Mesendoderm (in vitro differentiated cells): Measurements from ENCODE around the gene ZNF688. TPM values are rescaled to one million over a fixed set of nuclear protein-coding genes. Genes with fewer than 3 reads are reported as not detected.
"Not testable (repeated sequence)": the region's sequence is repeated elsewhere in the genome, so short reads cannot be mapped to it uniquely, and the experiment has no call there.

Source experiments
- DNase-seq: peaks from one replicate; pipeline ENCODE4 v3.0.0; 2013
- H2AK5ac ChIP-seq: 2 replicates; pipeline ENCODE4 v1.6.1; 2013; ENCODE audit warnings: low read length, inconsistent platforms
- H2BK120ac ChIP-seq: 2 replicates; pipeline ENCODE4 v1.6.1; 2013; ENCODE audit warnings: low read depth, mild to moderate bottlenecking, low read length, moderate library complexity, mixed read lengths
- H2BK15ac ChIP-seq: replicated peaks from 2 replicates; pipeline ENCODE4 v1.6.1; 2013; ENCODE audit warnings: low read depth, mild to moderate bottlenecking, moderate library complexity
- H2BK5ac ChIP-seq: 2 replicates; pipeline ENCODE4 v1.6.1; 2013; ENCODE audit warnings: low read length, inconsistent platforms
- H3K18ac ChIP-seq: 2 replicates; pipeline ENCODE4 v1.6.1; 2013; ENCODE audit warnings: mild to moderate bottlenecking, low read length, mixed read lengths
- H3K23ac ChIP-seq: one replicate; pipeline ENCODE4 v1.6.1; 2013; ENCODE audit warnings: low read length
- H3K27ac ChIP-seq: 2 replicates; pipeline ENCODE4 v1.5.1; 2013; ENCODE audit warnings: low read depth, mild to moderate bottlenecking, inconsistent platforms, low read length, moderate library complexity
- H3K27me3 ChIP-seq: 2 replicates; pipeline ENCODE4 v1.6.1; 2013; ENCODE audit warnings: low read length, control low read depth, mild to moderate bottlenecking, inconsistent platforms; ENCODE audit not compliant: insufficient read depth, poor library complexity
- H3K36me3 ChIP-seq: 2 replicates; pipeline ENCODE4 v1.6.1; 2013; ENCODE audit warnings: low read length, inconsistent platforms; ENCODE audit not compliant: control insufficient read depth, insufficient read depth
- H3K4ac ChIP-seq: one replicate; pipeline ENCODE4 v1.6.1; 2013; ENCODE audit warnings: low read depth, mild to moderate bottlenecking, low read length, moderate library complexity
- H3K4me1 ChIP-seq: 2 replicates; pipeline ENCODE4 v1.6.1; 2013; ENCODE audit warnings: low read depth, low read length, inconsistent platforms; ENCODE audit not compliant: control insufficient read depth
- H3K4me2 ChIP-seq: 2 replicates; pipeline ENCODE4 v1.6.1; 2013; ENCODE audit warnings: low read length
- H3K4me3 ChIP-seq: 2 replicates; pipeline ENCODE4 v1.5.1; 2013; ENCODE audit warnings: mild to moderate bottlenecking, low read length
- H3K56ac ChIP-seq: one replicate; pipeline ENCODE4 v1.6.1; 2013; ENCODE audit warnings: low read length
- H3K79me1 ChIP-seq: 2 replicates; pipeline ENCODE4 v1.6.1; 2013; ENCODE audit warnings: low read length, inconsistent platforms
- H3K79me2 ChIP-seq: 2 replicates; pipeline ENCODE4 v1.6.1; 2013; ENCODE audit warnings: mild to moderate bottlenecking, low read length; ENCODE audit not compliant: control insufficient read depth, insufficient read depth
- H3K9ac ChIP-seq: 2 replicates; pipeline ENCODE4 v1.6.1; 2013; ENCODE audit warnings: low read length, inconsistent platforms
- H4K5ac ChIP-seq: one replicate; pipeline ENCODE4 v1.6.1; 2013; ENCODE audit warnings: low read length
- H4K8ac ChIP-seq: one replicate; pipeline ENCODE4 v1.6.1; 2013; ENCODE audit warnings: low read depth, mild to moderate bottlenecking, control low read depth, low read length, moderate library complexity
- WGBS: extraction: QIAGEN DNeasy Blood & Tissue Kit; methylation state at CpG from one replicate; pipeline ENCODE4 v1.1.7; 2013; ENCODE audit warnings: low lambda C conversion rate, missing lambda C conversion rate; ENCODE audit not compliant: insufficient coverage; ENCODE audit errors: extremely low coverage; 5-methylcytosine and 5-hydroxymethylcytosine counted together
- small RNA-seq: library from polyadenylated mRNA; stranded (forward); fragments of <200 nt; extraction: miRNeasy Mini kit (QIAGEN cat#:217004); gene quantifications from one replicate; pipeline ENCODE3, GENCODE V24; 2013; ENCODE audit not compliant: insufficient read depth

Gene ZNF688

DNA sequence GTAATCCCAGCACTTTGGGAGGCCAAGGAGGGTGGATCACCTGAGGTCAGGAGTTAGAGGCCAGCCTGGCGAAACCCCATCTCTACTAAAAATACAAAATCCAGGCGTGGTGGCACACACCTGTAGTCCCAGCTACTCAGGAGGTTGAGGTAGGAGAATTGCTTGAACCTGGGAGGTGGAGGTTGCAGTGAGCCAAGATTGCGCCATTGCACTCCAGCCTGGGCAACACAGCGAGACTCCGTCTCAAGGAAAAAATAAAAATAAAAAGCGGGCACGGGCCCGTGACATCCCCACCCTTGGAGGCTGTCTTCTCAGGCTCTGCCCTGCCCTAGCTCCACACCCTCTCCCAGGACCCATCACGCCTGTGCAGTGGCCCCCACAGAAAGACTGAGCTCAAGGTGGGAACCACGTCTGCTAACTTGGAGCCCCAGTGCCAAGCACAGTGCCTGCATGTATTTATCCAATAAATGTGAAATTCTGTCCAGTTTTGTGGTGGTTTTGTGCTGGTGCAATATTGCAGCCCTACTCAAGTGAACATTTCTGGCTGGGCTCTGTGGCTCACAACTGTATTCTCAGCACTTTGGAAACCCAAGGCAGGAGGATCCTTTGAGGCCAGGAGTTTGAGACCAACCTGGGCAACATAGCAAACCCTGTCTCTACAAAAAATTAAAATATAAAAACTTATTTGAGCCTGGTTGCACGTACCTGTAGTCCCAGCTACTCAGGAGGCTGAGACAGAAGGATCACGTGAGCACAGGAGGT is 48.6 kb downstream of the ZNF688 start:
- H2AK5ac ChIP-seq, H3K9ac ChIP-seq, H4K8ac ChIP-seq, H3K4ac ChIP-seq, H2BK15ac ChIP-seq, H3K23ac ChIP-seq, DNase-seq, H3K18ac ChIP-seq, H3K27me3 ChIP-seq, H3K79me1 ChIP-seq, H3K79me2 ChIP-seq, H4K5ac ChIP-seq, H3K4me3 ChIP-seq, H2BK120ac ChIP-seq, H3K27ac ChIP-seq, H3K4me2 ChIP-seq, H3K4me1 ChIP-seq, H2BK5ac ChIP-seq, H3K56ac ChIP-seq, H3K36me3 ChIP-seq: not testable (repeated sequence)
- no CpG with 5 or more reads among the region's 12 CpGs for WGBS

GRCh38 chr16:30521873-30522641 is 49.5 kb downstream of the ZNF688 start:
- H2BK120ac ChIP-seq: no peak overlapping the region
- no peak overlapping the region for H4K8ac ChIP-seq
- H2BK15ac ChIP-seq: no peak overlapping the region
- no peaks in the 10 kb centered on the region for H3K79me2 ChIP-seq
- WGBS: no CpG with 5 or more reads among the region's 11 CpGs
- no peak overlapping the region for H3K56ac ChIP-seq
- H2AK5ac ChIP-seq: no peak overlapping the region
- no peak overlapping the region for H3K27ac ChIP-seq
- no peak overlapping the region for H3K4me3 ChIP-seq
- no peak for DNase-seq
- H4K5ac ChIP-seq: no peak overlapping the region
- no peak overlapping the region for H3K9ac ChIP-seq
- H3K79me1 ChIP-seq: no peaks in the 10 kb centered on the region
- peaks cover 2% of the 10 kb centered on the region for H3K4me1 ChIP-seq
- H2BK5ac ChIP-seq: no peak overlapping the region
- no peaks in the 10 kb centered on the region for H3K27me3 ChIP-seq
- peaks cover 3% of the 10 kb centered on the region for H3K36me3 ChIP-seq
- H3K18ac ChIP-seq: no peak overlapping the region
- no peak overlapping the region for H3K23ac ChIP-seq
- no peak overlapping the region for H3K4ac ChIP-seq
- H3K4me2 ChIP-seq: no peak overlapping the region

GRCh38 chr16:30521476-30521872 is 50.0 kb downstream of the ZNF688 start:
- WGBS: no CpG with 5 or more reads among the region's 7 CpGs
- no peak overlapping the region for H3K27ac ChIP-seq
- no peak overlapping the region for H2AK5ac ChIP-seq
- H3K36me3 ChIP-seq: peaks cover 3% of the 10 kb centered on the region
- H2BK15ac ChIP-seq: no peak overlapping the region
- H3K27me3 ChIP-seq: no peaks in the 10 kb centered on the region
- H3K56ac ChIP-seq: no peak overlapping the region
- no peak overlapping the region for H3K18ac ChIP-seq
- no peak overlapping the region for H2BK5ac ChIP-seq
- no peaks in the 10 kb centered on the region for H3K79me2 ChIP-seq
- H3K23ac ChIP-seq: no peak overlapping the region
- no peak overlapping the region for H3K4ac ChIP-seq
- H4K8ac ChIP-seq: no peak overlapping the region
- H3K4me1 ChIP-seq: peaks cover 2% of the 10 kb centered on the region
- no peak overlapping the region for H3K4me2 ChIP-seq
- no peak overlapping the region for H2BK120ac ChIP-seq
- H3K9ac ChIP-seq: no peak overlapping the region
- no peak overlapping the region for H4K5ac ChIP-seq
- DNase-seq: no peak
- H3K4me3 ChIP-seq: no peak overlapping the region
- no peaks in the 10 kb centered on the region for H3K79me1 ChIP-seq

Small RNA genes lying within 50 kb of the gene (small RNA-seq; reads per million reads assigned to genes)
- gene AC093249.4: not detected
